ENCODE results near the gene NTNG2.

DNA sequence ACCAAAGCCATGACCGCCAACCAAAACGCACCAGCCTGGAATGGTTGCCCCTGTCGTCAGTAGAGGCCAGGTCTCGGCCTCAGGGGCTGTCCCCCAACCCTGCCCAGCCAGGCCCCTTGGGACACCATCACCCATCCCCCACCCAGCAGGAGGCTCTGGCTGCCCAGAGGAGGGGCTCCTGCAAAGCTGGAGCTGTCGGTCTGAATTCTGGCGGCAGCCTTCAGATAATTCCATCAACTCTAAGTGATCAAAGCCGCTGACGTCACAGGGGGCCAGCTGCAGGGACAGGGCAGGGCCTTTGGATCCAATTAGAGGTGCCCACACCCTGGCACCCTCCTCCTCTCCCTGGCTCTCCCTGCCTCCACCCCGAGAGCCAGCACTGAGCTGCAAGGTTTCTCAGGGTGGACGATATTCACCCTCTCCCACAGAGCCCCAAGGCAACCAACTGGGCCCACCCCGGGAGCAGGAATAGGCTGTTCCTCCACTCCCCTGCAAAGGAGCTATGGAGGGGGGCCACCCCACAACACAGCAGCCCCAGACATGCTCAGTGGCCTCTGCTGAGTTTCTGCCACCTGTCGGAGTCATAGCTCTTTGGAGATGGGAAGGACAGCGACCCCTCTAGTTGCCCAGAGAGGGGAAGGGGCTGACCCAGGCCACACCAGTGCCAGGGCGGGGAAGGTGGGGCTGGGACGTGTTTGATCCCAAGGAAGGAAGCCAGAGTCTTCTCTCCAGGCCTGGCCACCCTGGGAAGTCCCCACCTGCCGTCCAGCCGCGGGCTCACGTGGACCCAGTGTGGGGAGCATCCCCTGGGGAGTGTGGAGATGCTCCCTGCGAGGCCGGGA lies 78.4 kb downstream of the NTNG2 start:
- TF ChIP-seq, protein P1, sequence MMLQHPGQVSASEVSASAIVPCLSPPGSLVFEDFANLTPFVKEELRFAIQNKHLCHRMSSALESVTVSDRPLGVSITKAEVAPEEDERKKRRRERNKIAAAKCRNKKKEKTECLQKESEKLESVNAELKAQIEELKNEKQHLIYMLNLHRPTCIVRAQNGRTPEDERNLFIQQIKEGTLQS (CRISPR knock-in tag; IDR thresholded peaks at IDR 0.05): no peak
- no peak for TF ChIP-seq ZFP36L1 (CRISPR knock-in tag; IDR thresholded peaks at IDR 0.05)
- TF ChIP-seq POLR2A (IDR thresholded peaks at IDR 0.05; ENCODE audit: insufficient read depth in 1 of 2, low read depth in 2 of 2, low read length in 2 of 2): no peak
- TF ChIP-seq, protein P2, sequence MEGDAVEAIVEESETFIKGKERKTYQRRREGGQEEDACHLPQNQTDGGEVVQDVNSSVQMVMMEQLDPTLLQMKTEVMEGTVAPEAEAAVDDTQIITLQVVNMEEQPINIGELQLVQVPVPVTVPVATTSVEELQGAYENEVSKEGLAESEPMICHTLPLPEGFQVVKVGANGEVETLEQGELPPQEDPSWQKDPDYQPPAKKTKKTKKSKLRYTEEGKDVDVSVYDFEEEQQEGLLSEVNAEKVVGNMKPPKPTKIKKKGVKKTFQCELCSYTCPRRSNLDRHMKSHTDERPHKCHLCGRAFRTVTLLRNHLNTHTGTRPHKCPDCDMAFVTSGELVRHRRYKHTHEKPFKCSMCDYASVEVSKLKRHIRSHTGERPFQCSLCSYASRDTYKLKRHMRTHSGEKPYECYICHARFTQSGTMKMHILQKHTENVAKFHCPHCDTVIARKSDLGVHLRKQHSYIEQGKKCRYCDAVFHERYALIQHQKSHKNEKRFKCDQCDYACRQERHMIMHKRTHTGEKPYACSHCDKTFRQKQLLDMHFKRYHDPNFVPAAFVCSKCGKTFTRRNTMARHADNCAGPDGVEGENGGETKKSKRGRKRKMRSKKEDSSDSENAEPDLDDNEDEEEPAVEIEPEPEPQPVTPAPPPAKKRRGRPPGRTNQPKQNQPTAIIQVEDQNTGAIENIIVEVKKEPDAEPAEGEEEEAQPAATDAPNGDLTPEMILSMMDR (CRISPR knock-in tag; IDR thresholded peaks at IDR 0.05): 0 out of 2 replicates have a peak, but pooled peaks have one; percentile 1

All from HepG2 (cell line).